GM18526 (cell line): ENCODE results near the gene ERBB3.
A peak's percentile ranks its signal among the peaks of the same experiment; 100 is the strongest.

Experiments used
- POLR2A ChIP-seq: IDR thresholded peaks from 3 replicates; pipeline ENCODE4 v1.6.1; 2011; ENCODE audit not compliant: insufficient read length; ENCODE audit errors: extremely low read depth

Gene ERBB3

DNA sequence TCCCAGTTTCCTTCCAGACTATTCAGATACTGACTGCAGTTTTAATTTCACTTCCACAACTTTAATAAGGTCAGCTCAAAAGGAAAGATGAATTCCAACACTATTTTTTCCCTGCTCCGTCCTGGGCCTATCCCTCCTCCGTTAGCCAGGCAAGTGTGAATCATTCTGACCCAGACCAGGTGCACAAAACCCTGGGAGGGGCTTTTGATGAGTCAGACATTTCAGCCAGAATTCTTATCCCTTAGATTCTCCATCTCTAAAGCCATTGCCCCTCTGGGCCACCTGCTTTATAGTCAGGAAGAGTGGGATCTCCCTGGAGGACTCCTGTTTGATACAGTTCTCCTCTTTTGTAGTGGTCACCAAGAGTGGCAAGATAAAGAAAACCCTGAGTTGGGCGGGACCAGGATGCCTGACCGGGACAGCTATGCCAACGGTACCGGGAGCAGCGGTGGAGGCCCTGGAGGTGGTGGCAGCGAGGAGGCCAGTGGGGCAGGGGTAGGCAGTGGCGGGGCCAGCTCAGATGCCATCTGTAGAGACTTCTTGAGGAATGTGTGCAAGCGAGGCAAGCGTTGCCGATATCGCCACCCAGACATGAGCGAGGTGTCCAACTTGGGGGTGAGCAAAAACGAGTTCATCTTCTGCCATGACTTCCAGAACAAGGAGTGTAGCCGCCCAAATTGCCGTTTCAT lies 40.3 kb downstream of the ERBB3 start:
- no peak for TF ChIP-seq POLR2A

DNA sequence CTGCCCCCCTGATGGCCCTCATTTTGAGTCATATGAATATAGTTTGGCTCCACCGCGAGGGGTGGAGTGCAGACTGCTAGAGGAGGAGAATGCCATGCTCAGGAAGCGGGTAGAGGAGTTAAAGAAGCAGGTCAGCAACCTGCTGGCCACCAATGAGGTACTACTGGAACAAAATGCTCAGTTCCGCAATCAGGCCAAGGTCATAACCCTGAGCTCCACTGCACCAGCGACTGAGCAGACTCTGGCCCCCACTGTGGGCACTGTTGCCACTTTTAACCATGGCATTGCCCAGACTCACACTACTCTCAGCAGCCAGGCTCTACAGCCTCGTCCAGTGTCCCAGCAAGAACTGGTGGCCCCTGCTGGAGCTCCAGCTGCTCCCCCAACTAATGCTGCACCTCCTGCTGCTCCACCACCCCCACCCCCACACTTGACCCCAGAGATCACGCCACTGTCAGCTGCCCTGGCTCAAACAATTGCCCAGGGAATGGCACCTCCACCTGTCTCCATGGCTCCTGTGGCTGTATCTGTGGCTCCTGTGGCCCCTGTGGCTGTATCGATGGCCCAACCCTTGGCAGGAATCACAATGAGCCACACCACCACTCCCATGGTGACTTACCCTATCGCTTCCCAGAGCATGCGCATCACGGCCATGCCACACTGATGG lies 41.4 kb downstream of the ERBB3 start:
- no peak for TF ChIP-seq POLR2A

GRCh38 chr12:56122637-56123036 lies 42.7 kb downstream of the ERBB3 start:
- no peak for TF ChIP-seq POLR2A

- no peak for TF ChIP-seq POLR2A
Observed at GRCh38 chr12:56124133-56124532, 44.2 kb downstream of the ERBB3 start.

- TF ChIP-seq POLR2A = no peak
Observed at GRCh38 chr12:56126732-56127239, 46.8 kb downstream of the ERBB3 start.

DNA sequence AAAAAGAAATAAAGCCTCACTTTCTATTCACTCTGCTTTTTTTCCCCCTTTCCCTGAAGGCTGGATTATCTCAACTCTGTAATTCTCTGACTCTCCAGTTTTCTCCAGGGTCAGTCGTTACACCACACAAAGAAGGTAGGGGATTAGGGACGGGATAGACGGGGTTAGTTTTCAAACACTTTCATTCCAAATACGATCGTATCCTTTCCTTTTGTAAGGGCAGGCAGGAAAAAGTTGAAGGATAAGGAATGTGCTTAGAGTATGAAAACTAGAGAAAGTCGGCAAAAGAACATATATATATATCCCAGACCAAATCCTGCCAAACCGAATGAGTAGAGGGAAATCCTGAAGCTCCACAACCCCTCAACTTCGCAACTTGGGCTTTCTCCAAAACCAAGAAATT lies 47.5 kb downstream of the ERBB3 start:
- TF ChIP-seq POLR2A = no peak

GRCh38 chr12:56127888-56128669 lies 48.1 kb downstream of the ERBB3 start, which contains the start of gene ESYT1:
Gene ESYT1 (plus strand): TSS chr12:56128267. CDS start chr12:56128320, 53 bp downstream.
- TF ChIP-seq POLR2A = peak; percentile 78

DNA sequence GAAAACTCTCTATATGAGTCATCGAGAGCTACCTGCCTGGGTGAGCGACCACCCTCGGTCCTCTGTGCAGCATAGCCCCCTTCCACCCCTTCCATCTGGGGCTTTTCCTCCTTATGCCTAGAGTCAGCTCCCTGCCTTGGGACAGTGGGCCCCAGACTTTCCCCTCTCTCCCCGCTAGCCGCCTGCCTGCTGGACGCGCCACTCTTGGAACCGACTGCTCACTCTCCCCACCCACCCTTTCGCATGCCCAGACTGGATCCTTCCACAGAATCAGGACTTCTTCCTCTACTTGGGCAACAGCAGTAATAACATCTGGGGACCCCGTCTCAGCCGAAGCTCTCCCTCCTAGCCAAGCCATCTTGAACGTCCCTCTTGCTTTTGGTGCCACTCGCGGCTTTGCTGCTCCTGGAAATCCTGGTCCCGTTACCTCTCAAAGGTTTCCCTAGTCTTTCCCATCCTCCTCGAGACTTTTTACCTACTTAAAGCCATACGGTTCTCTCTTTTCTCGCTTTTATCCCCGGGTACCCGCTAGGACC lies 48.8 kb downstream of the ERBB3 start:
- TF ChIP-seq POLR2A = no peak

DNA sequence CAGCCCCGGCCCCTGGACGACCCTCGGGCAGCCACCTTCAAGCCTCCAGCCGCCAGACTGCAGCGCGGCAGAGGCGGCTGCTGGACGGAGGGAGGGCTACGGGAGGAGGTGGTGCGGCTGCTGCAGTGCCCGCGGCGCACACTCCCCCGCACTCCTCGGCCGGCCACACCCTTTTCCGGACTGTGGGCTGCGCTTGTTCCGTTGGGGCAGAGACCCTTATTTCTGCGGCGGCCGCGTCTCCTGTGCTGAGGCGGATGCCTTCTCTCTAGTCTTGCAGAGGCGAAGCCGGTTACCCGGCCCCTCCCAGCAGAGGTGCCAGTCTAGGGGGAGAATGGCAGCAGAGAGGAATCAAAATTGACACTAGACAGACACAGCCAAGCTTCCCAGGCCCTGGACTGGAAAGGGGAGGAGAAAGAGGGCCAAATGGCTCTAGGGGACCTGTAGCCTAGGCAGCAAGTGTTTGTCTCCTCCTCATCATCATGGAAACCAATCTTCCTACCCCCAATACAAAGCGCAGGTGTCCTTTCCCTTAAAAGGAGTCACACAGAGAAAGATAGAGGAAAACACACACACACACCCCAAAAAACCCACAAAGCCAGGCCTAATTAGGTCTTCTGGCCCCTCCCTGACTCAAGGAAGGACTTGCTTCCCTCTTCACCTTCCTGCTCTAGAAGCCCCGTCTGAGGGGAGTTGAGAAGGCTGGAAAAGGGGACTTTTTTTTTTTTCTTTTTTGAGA lies 49.4 kb downstream of the ERBB3 start:
- no peak for TF ChIP-seq POLR2A

GRCh38 chr12:56129942-56130495 lies 50.1 kb downstream of the ERBB3 start:
- no peak for TF ChIP-seq POLR2A

- no peak for TF ChIP-seq POLR2A
Observed at GRCh38 chr12:56130876-56131275, 50.9 kb downstream of the ERBB3 start.

- no peak for TF ChIP-seq POLR2A
Observed at GRCh38 chr12:56134897-56135296, 54.9 kb downstream of the ERBB3 start.

GRCh38 chr12:56137853-56138571 lies 58.0 kb downstream of the ERBB3 start:
- TF ChIP-seq POLR2A = no peak
